Mammary epithelial cell (primary cell): ENCODE data around the gene ASIC2.

Experiments
- EZH2 ChIP-seq: IDR thresholded peaks from 2 replicates; pipeline ENCODE4 v1.6.1; 2012; ENCODE audit warnings: low read length, inconsistent platforms, borderline replicate concordance
- TF ChIP-seq, protein P1 (sequence below), 2 donors: IDR thresholded peaks in 1 of 2; conservative IDR thresholded peaks in 1 of 2; 2 replicates each; pipeline ENCODE4 v1.5.1; 2011 to 2012; ENCODE audit warnings: inconsistent platforms in 2 of 2, low read length in 2 of 2, mild to moderate bottlenecking in 2 of 2, control low read depth in 1 of 2, low read depth in 1 of 2; ENCODE audit not compliant: insufficient read depth in 1 of 2; ENCODE audit errors: extremely low read depth in 1 of 2

DNA sequence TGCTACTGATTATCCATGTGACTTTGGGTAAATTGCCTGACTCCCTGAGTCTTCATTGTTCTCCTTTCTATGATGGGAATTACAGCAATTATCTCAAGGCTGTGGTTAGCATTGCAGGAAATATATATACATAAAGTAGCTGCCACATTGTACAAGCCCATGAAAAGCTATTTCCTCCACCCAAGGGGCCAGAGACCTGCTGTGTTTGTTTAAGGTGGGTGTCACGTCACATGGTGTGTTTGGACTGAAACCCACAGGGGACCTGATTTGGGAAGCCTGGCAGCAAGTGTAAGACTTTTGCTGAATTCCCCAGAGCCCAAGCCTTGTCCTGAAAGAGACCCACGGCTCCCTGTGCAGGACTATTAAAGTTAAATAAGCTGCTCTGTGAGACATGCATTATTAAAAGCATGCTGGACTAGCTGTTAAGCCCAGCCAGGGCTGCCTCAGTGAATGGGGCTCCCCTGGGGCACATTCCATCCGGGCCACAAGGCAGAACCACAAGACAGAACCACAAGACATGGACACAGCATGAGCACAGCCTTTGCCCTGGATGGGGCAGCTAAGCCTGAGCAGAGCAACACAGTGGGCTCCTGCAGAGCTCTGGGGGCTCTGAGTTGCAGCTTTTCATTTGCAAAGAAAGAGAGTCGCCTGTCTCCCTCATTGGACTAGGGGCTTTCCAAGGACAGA lies 152.5 kb downstream of the ASIC2 start:
- TF ChIP-seq, protein P1, sequence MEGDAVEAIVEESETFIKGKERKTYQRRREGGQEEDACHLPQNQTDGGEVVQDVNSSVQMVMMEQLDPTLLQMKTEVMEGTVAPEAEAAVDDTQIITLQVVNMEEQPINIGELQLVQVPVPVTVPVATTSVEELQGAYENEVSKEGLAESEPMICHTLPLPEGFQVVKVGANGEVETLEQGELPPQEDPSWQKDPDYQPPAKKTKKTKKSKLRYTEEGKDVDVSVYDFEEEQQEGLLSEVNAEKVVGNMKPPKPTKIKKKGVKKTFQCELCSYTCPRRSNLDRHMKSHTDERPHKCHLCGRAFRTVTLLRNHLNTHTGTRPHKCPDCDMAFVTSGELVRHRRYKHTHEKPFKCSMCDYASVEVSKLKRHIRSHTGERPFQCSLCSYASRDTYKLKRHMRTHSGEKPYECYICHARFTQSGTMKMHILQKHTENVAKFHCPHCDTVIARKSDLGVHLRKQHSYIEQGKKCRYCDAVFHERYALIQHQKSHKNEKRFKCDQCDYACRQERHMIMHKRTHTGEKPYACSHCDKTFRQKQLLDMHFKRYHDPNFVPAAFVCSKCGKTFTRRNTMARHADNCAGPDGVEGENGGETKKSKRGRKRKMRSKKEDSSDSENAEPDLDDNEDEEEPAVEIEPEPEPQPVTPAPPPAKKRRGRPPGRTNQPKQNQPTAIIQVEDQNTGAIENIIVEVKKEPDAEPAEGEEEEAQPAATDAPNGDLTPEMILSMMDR (conservative IDR thresholded peaks at IDR 0.05 in 1 of 2, IDR thresholded peaks at IDR 0.05 in 1 of 2; ENCODE audit: extremely low read depth in 1 of 2, insufficient read depth in 1 of 2, low read depth in 1 of 2, low read length in 2 of 2), result no peak
- TF ChIP-seq EZH2, result no peak
